Fibroblast of the aortic adventitia (primary cell): Measurements from ENCODE around the gene PACRG. TPM values are rescaled to one million over a fixed set of nuclear protein-coding genes. Genes with fewer than 3 reads are reported as not detected.

ENCODE experiments used
- DNase-seq: peaks from one replicate; pipeline ENCODE4 v3.0.0-alpha.2; 2010; ENCODE audit warnings: low read depth
- H3K4me3 ChIP-seq: 2 replicates; pipeline ENCODE4 v1.5.1; 2011; ENCODE audit warnings: low read depth, mild to moderate bottlenecking, control low read depth, low read length, moderate library complexity
- CTCF ChIP-seq: IDR thresholded peaks from 2 replicates; pipeline ENCODE4 v1.5.1; 2011; ENCODE audit warnings: mild to moderate bottlenecking, low read length, control low read depth, inconsistent platforms; ENCODE audit not compliant: insufficient read depth
- total RNA-seq: library from RNA; depleted of rRNA; stranded (reverse); fragments of >200 nt; gene quantifications from 2 replicates; pipeline ENCODE4 v1.2.3, GENCODE V29; 2012; ENCODE audit warnings: low replicate concordance

PACRG gene
- total RNA-seq, 1 donor, result 0.63 TPM

DNA sequence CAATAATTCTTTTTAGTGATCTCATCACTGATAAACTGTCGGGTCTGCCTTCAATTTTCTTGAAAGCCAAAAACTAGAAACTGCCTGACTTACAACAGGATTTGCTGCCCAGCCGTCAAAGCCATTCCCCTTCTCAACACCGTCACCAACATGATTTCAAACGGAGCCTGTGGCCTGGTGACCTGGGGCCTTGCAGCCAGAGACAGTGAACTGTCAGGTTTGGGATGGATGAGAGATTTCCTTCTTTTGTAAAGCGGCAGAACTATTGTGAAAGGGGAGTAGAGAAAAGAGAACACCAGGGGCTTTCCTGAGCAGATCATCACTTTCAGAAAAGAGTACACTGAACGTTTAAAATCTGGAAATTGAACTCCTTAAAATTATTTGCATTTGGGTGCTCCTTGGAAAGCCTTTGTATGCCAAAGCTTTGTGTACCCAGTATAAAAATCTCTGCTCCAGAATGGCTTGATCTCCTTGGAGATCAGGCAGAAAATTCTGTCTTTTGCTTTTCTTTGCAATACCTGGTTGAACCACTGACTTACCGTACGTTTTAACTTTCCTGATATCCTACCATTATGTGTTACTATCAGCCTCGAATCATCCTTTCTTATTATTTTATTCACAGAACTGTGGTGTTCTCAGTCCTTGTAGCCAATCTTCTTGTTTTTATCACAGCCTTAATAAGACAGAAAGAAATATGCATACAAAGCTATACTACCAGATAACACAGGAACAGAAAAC, 125.2 kb downstream of the PACRG start:
- no peak for TF ChIP-seq CTCF
- no peak overlapping the region for H3K4me3 ChIP-seq
- DNase-seq, result no peak

- no peak overlapping the region for H3K4me3 ChIP-seq
- DNase-seq, result no peak
- no peak for TF ChIP-seq CTCF
Observed at GRCh38 chr6:162854228-162854627, 126.5 kb downstream of the PACRG start.

- DNase-seq, result no peak
Observed at GRCh38 chr6:162854734-162855191, 127.0 kb downstream of the PACRG start.

DNA sequence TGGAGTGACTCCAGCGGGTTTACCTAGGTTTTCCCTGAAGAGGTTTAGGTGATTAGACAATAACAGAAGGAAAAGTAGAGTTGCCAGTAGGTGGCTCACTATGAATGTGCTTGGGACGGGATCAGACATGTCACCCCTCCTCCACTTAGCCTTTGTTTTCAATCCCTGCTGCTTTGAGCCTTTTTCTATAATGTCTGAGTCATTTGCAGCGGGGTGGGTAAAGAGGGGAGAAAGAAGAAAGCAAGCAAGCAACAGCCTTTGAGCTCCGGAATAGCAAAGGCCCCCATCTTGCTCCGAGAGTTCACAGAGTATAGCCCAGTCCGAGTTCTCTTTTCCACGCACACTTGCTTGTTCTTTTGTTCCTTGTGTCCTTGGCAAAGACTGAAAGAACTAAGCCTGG, 129.1 kb downstream of the PACRG start:
- TF ChIP-seq CTCF, result peak; percentile 69
- peak overlapping the region; percentile 32 for H3K4me3 ChIP-seq
- DNase-seq, result peak; percentile 83

More at GRCh38 chr6:162854734-162855191, 127.0 kb downstream of the PACRG start:
- H3K4me3 ChIP-seq, result no peak overlapping the region
- no peak for TF ChIP-seq CTCF

GRCh38 chr6:162857326-162857725, 129.6 kb downstream of the PACRG start:
- TF ChIP-seq CTCF, result no peak
- H3K4me3 ChIP-seq, result peak overlapping the region; percentile 32

DNA sequence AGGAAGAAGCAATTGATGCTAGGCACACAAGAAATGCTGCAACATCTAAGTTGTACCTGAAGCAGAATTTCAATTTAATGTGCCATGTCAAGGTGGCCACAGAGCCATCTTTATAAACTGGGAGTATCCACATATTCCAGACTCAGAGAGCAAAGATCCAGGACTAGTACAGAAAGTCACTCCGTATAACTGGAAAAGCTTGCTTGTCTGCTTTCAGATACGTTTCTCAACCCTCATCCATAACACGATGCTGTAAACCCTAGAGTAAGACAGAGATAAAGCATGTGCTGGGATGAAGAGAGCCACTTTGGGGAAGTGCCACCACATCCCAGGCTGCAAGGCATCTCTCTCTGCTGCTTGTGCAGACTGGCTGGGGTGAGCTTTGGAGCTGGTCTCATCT, 134.7 kb downstream of the PACRG start:
- TF ChIP-seq CTCF, result no peak
- H3K4me3 ChIP-seq, result no peak overlapping the region
- no peak for DNase-seq

More at GRCh38 chr6:162857326-162857725, 129.6 kb downstream of the PACRG start:
- DNase-seq, result no peak

DNA sequence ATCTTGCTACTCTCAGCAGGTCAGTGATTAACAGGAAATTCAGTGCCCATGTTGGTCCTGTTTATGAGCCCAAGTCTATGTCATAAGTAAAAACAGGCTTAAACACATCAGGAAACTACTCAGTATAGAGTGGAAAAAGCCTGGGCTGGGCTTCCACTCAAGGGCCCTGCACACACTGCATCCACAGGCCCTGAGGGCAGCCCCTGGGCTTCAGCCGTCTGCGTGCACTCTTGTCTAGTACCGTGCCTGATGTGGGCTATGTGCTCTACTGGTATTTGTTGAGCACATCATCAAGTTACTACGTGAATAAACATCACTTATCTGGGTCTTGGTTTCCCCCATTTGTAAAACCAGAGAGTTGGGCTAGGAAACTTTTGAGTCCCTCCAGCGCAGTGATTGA, 135.2 kb downstream of the PACRG start:
- no peak for TF ChIP-seq CTCF
- H3K4me3 ChIP-seq, result no peak overlapping the region
- no peak for DNase-seq
